Dedifferentiated amniotic fluid mesenchymal stem cell (primary cell): Measurements from ENCODE around the gene TOGARAM1.

ENCODE experiments used
- DNase-seq: peaks from one replicate; pipeline ENCODE4 v3.0.0-alpha.2; 2016; ENCODE audit errors: extremely low spot score

The TOGARAM1 gene

DNA sequence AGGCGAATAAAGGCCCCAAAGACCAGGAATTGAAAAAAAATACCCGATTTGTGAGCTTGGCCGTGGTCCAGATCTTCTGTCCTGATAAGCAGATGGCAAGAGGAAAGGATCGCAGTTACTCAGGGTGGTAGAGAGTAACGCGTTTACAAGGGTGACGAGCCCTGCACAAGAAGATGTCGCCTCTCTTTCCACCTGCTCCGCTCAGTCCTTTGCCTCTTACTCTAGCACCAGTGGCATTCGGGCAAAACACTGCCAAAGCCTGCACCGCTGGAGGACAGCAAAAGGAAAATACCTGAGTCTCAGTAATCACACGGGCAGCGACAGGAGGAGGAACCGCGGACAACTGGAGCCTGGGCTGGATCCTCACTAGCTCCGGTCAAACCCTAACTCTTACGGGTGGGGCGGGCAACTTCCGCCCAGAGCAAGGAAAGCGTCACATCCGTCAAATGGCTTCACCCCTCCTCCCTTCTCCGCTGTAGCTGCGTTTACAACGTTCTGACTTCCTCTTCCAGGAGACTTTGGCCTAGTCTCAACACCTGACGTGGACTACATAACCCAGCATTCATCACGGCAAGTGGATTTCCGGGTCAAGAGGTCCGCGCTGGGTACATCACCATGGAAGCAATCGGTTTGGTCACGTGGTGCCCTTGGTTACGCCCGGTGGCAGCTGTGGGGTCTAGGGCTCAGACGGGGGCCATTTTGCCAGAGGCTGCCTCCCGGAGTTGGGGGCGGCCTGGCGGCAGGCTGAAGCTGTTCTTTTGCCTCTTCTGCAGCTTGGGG lies at the start of gene TOGARAM1, which contains the start of gene KLHL28:
Gene TOGARAM1, plus strand, starts transcription at position 637 of the 780 bp plus-strand sequence. CDS start 232 bp downstream, outside the sequence.
Gene KLHL28, minus strand, starts transcription at position 394 of the 780 bp plus-strand sequence. CDS start 16,019 bp downstream, outside the sequence.
- peak; percentile 100 for DNase-seq

- DNase-seq = no peak
Observed at GRCh38 chr14:44914849-44915248, 47.1 kb upstream of the TOGARAM1 start.

DNA sequence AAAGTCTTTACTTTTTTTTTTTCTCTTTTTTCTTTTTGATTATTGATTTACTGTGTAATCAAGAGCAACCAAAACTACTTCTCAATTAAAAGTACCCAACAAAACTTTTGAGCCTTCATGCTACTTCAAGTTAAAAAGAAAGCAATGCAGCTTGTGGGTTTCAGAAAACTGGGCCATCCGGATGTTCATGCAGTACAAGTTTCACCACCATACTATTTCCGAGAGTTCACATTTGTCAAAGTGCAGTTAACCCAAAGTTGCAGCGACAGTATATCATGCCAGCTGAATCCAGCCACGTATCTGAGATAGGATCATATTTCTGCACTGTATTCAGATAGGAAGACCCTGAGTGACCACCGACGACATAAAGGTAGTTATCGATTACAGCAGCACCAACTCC lies 33.2 kb upstream of the TOGARAM1 start:
- no peak for DNase-seq

DNA sequence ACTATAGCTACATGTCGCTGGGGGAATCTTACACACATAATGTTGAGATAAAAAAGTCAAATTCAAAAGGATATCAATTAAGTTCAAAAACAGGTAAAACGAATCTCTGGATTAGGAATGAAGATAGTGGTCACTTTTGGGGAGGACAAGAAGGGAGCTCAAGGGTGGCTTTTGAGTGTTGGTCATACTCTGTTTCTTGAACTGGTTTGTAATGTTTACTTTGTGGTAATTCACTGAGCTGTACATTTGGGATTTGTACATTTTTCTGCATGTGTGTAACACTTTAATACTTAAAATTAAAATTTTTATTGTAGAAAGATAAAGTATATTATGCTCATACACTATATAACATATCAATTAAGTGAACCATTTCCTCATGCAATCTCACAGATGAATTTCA lies 26.8 kb upstream of the TOGARAM1 start:
- no peak for DNase-seq

- DNase-seq = no peak
Observed at GRCh38 chr14:44937547-44937946, 24.4 kb upstream of the TOGARAM1 start.

GRCh38 chr14:44940211-44940610 lies 21.8 kb upstream of the TOGARAM1 start:
- no peak for DNase-seq

GRCh38 chr14:44940944-44941343 lies 21.0 kb upstream of the TOGARAM1 start:
- DNase-seq = no peak

DNA sequence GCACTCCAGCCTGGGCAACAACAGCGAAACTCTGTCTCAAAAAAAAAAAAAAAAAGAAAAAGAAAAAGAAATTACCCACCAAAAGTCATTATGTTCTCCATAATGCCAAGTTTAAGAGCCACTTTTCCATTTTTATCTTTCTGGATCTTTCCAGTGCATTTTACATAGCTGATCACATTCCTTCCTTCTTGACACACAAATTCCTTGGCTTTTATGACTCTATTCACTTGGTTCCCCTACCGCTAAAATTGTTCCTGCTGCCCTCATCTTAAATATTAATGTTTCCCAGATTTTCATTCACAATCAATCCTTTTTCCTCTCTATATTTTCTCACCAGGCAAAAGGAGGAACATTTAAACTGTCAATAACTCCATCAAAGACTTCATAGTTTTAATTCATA lies 20.4 kb upstream of the TOGARAM1 start:
- DNase-seq = no peak

DNA sequence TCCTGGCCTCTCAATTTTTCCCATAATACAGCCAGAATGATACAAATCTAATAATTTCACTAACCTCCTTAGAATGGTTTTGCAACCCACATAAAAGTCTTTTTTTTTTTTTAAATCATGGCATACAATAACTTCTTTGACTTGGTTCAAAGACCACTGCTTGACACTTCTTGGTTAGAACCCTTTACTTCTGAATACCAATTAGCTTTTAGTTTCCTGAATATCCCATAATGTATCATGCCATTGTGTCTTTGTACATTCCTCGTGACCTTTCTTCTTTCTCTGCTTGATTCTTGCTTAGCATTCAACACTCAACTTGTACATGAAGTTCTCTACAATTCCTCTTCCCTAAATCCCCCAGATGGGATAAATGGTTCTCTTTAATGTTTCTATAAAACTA lies 19.6 kb upstream of the TOGARAM1 start:
- DNase-seq = no peak

GRCh38 chr14:44944107-44944506 lies 17.9 kb upstream of the TOGARAM1 start:
- no peak for DNase-seq

GRCh38 chr14:44945264-44945663 lies 16.7 kb upstream of the TOGARAM1 start:
- peak; percentile 85 for DNase-seq

- no peak for DNase-seq
Observed at GRCh38 chr14:44951051-44951450, 10.9 kb upstream of the TOGARAM1 start.

DNA sequence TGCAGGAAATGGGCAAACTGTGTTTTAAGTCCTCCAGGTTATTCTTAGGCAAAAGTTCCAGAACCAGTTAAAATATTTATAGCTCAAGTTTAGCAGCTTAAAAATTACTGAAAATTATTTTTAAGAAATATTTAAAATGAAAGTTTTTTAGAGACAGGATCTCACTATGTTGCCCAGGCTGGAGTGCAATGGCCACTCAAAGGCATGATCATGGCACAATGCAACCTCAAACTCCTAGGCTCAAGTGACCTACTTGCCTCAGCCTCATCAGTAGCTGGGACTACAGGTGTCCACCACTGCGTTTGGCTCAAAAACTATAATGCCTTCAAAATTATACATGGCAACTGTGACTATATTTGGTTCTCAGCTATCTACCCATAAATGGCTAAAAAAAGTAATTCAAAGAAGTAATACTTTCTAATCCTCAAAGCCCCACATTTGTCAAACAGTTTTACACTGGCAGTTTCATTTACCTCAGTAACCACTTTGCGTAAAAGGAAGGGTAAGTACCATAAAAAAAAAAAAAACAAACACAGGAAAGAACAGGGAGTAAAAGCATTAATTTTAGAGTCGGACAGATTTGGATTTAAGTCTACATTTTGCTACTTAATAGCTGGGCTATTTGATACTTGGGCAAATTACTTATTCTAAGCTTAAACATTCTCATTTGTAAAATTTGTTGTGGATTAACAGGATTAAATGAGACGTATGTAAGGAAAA lies 9.4 kb upstream of the TOGARAM1 start:
- DNase-seq = no peak

- DNase-seq = no peak
Observed at GRCh38 chr14:44954750-44955149, 7.2 kb upstream of the TOGARAM1 start.

DNA sequence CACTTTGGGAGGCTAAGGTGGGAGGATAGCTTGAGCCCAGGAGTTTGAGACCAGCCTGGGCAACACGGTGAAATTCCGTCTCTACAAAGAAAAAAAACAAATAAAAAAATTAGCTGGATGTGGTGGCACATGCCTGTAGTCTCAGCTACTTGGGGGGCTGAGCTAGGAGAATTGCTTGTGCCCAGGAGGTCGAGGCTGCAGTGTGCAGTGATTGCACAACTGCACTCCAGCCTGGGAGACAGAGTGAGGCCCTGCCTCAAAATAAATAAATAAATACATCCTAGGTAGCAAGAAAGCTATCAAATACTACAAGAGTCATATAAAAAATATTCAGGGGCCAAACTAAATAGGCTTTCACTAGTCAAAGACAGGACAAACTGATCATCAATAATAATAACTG lies 6.5 kb upstream of the TOGARAM1 start:
- DNase-seq = no peak

DNA sequence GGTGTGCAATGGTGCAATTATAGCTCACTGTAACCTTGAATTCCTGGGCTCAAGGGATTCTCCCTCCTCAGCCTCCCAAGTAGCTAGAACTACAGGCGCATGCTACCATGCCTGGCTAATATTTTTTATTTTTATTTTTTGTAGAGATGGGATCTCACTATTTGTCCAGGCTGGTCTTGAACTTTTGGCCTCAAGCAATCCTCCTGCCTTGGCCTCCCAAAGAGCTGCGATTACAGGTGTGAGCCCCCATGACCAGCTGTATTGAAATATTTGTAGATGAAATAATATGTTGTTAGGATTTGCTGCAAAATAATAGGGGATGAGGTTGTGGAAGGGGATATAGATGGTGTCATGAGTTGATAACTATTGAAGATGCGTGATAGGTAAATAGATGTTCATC lies 5.1 kb upstream of the TOGARAM1 start:
- DNase-seq = no peak

- DNase-seq = no peak
Observed at GRCh38 chr14:44959538-44959937, 2.5 kb upstream of the TOGARAM1 start.

DNA sequence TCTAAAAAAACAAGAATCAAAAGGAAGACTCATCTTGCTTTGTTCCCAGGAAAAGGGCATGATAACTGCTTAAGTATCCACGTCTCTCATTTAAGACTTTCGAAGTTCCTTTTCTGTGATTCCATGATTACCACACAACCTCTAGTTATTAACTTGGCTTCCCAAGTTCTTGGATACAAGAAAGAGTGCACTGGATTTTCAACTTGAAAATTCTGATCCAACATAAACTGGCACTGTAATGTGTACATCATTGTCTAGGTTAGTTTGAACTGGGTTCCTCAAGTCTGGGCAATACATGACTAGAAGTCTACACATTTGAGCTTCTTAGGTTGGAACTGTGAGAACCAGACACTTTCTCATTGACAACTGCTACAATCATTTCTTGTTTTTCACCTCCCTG lies 1.8 kb upstream of the TOGARAM1 start:
- DNase-seq = no peak

GRCh38 chr14:44960646-44961045 lies 1.3 kb upstream of the TOGARAM1 start:
- no peak for DNase-seq

DNA sequence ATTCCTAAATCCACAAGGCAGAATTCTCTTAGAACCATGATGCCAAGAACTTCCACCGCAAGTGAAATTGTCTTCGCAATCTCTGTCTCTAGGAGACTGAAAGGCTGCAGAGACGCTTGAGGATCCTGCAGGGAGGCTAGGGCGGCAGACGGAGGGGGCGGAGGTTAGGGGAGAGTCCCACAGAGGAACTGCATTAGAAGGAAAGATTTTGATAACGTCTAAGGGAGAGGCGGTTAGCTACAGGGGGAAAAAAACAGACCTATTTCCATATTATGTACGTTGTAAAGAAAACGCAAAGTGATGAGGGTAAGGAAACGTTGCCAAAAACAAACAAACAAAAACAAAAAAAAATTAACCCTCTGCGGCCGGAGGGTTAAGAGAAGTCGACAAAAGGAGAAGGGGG lies 838 bp upstream of the TOGARAM1 start:
- DNase-seq = peak; percentile 77

DNA sequence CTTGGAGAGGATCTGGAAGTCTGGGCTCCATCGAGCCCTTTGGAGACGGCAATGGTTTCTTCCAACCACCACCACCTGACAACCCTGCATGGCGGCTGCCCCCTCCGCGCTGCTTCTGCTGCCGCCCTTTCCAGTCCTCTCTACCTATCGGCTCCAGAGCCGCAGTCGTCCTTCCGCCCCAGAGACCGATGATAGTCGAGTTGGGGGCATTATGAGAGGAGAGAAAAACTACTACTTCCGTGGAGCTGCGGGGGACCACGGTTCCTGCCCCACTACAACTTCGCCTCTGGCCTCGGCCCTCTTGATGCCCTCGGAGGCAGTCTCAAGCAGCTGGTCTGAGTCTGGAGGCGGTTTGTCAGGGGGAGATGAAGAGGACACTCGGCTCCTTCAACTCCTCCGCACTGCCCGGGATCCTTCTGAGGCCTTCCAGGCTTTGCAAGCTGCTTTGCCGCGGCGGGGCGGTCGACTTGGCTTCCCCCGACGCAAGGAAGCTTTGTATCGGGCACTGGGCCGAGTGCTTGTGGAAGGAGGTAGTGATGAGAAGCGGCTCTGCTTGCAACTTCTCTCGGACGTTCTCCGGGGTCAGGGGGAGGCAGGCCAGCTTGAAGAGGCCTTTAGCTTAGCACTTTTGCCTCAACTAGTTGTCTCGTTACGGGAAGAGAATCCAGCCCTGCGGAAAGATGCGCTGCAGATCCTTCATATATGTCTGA lies 499 bp downstream of the TOGARAM1 start:
- DNase-seq = peak; percentile 24

GRCh38 chr14:44963044-44963528 lies 1.1 kb downstream of the TOGARAM1 start:
- no peak for DNase-seq
